GM04504 (cell line): Measurements from ENCODE around the gene SLC9A3.

Experiments used
- DNase-seq: peaks from one replicate; pipeline ENCODE4 v3.0.0-alpha.2; 2012; ENCODE audit warnings: low read depth

SLC9A3 gene

GRCh38 chr5:458547-459353, 65.5 kb downstream of the SLC9A3 start:
- DNase-seq = peak; percentile 58

- no peak for DNase-seq
Observed at GRCh38 chr5:457195-457961, 66.9 kb downstream of the SLC9A3 start.

DNA sequence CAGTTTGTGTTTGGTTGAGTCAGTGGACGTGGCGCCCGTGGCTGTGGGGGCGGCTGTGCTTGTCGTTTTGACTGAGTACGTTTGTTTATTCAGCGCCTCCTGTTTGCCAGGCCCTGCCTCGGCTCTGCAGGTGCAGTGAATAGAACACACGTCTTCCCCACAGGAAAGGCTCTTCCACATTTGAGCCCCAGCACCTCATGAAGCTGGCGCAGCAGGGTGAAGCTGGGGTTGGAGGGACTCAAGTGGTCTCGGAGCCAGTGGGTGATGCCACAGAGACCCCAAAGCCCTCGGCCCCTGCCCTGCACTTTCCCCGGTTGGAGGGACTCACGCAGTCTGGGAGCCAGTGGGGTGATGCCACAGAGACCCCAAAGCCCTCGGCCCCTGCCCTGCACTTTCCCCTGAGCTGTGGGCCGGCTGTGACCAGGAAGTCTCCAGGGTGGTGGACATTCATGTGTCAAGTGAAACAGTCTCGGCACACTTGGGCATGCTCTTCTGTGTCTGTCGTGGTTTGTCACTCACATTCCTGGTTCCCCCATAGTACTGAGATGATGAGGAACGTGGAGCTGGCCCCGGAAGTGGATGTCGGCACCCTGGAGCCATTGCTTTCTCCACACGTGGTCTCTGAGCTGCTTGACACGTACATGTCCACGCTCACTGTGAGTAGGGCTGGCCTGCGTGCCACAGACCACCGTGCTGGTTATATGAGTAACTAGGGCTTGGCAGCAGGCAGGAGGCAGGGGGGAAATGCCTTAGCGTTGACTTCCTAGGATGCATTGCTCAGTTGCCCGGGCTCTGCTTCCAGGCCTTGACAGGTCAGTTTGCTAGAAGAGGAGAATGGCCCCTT, 67.7 kb downstream of the SLC9A3 start:
- DNase-seq = no peak

DNA sequence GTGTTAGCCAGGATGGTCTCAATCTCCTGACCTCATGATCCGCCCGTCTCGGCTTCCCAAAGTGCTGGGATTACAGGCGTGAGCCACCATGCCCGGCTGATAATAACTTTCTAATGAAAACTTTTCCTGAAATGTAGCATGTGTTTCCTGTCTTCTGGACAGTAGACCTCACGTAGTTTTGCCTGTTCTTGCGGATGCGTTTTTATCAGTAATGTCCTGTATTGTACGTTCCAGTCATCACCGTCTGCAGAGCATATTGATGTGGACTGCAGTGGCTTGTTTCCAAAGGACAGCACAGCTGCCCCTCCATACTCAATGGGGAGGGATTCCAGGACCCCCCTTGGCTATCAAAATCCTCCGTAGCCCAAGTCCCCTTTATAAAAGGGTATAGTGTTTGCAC, 68.4 kb downstream of the SLC9A3 start:
- DNase-seq = no peak

DNA sequence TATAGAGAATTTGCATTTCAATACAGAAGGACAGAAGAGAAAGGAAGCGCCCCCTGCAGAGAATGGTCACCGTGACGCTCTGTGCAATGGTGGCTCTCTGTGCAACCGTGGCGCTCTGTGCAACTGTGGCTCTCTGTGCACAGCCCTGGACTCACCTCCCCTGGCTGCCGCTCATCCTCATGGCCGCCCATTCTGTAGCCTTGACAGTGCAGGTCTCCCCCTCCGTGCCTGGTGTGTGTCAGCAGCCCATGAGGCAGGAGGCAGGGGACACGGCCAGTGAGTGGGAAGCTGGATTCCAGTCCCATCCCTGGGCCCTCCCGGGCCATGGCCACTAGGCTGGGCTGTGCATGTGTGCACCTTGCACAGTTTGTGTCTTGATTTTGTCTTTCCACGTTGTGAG, 69.3 kb downstream of the SLC9A3 start:
- no peak for DNase-seq

DNA sequence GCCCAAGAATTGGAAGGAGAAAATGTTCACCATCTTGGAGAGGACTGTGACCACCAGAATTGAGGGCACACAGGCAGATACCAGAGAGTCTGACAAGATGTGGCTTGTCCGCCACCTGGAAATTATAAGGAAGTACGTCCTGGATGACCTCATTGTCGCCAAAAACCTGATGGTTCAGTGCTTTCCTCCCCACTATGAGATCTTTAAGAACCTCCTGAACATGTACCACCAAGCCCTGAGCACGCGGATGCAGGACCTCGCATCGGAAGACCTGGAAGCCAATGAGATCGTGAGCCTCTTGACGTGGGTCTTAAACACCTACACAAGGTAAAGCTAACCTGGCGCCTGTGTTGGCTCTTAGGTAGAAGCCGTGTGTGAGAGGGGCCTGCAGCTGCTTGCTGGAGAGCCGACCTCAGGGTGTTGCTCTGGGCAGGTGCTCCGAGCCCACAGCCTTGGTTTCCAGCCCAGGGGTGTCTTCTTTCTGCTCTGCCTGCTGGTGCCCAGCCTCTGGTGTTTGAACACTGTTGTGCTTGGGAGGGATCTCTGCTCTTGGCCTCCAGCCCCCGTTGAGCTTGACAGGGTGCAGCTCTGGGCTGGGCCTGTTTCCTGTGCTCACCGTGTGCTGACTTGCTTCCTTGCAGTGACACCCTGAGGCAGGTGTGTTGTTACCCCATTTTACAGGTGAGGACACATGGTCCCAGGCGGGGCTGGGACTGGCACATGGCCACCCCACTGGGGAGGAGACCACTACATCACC, 70.3 kb downstream of the SLC9A3 start:
- DNase-seq = no peak

GRCh38 chr5:452978-453710, 71.1 kb downstream of the SLC9A3 start:
- DNase-seq = no peak

DNA sequence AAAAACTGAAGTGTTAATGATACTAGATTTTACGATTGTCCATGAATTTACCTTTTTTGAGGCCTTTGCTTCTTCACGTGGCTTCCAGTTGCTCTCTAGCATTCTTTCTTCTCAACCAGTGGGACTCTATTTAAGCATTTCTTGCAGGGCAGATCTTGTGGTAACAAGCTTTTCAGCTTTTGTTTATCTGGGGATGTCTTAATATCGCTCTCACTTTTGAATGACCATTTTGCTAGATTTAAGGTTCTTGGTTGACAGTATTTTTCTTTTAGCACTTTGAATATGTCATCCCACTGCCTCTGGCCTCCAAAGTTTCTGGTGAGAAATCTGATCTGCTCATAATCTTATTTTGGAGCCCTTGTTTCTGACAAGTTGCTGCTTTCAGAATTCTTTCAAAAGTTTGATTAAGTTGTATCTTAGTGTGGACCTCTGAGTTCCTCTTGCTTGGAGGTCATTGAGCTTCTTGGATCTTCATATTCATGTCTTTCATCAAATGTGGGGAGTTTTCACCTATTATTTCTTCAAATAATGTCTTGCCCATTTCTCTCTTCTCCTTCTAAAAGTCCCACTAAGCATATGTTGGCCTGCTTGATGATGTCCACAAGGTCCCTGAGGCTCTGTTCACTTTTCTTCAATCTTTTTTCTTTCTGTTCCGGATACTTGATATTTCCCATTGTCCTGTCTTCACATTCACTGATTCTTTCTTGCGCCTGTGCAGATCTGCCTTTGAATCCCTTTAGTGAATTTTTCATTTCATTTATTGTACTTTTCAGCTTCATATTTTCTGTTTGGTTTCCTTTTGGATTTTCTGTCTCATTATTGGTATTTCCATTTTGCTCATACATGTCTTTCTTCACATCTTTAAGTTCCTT, 72.4 kb downstream of the SLC9A3 start:
- DNase-seq = no peak

DNA sequence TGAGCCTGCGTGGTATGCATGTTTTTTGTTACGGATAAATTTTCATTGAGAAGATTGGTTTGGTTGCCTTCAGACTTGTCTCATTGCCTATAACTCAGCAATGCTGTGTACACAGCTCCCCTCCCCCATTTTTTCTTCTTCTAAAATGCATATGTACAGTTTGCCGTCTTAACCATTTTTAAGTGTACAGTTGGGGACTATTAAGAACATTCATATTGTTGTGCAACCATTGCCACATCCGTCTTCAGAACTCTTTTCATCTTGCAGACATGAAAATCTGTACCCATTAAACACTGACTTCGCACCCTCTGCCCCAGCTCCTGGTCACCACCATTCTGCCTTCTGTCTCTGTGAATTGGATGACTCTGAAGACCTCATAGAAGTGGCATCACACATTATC, 75.1 kb downstream of the SLC9A3 start:
- no peak for DNase-seq

DNA sequence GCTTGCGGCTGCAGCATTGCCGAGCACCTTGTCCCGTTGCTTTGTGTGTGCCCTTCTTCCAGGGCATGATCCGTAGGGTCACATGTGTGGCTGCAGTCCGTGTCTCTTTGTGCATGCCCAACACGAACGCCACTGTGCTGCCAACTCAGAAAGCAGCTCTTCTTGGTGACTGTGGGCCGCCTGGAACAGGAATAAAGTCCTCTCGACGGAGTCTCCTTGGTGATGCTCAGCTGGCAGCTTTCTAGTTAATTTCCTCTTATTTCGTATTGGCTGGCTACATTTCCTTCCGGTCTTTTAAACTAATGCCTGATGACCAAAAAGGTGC, 75.5 kb downstream of the SLC9A3 start:
- DNase-seq = no peak

DNA sequence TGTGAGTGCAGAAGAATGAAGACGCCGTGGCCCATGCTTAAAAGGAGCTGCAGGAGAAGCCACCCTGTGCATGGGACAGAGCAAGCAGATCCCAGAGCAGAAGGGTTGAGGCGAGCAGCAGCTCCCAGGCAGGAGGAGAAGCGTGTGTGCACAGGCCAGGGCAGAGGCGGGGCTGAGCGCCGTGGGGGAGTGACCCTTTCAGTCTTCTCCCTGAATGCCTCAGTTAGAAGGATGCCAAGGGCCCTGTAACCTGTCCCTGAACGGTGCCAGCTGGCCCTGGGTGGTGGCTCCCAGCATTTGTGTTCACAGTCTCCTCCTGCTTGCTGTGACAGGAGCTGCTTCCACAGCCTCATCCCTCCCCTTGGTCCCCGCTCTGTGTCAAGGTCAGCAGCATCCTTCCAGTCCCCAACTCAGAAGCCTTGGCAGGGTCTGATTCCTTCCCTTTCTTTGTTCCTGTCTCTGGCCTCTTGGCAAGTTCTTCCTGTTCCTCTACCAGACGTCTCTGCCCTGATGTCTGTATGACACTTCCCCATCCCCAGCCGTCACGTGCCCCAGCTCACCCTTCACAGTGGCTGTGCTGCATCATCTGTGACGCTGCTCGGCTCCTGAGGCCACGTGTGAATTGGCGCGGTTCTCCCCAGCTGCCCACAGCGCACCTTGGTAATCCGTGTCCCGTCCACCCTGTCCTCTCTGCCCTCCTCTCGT, 76.0 kb downstream of the SLC9A3 start:
- DNase-seq = no peak

- DNase-seq = no peak
Observed at GRCh38 chr5:447501-447900, 76.7 kb downstream of the SLC9A3 start.

DNA sequence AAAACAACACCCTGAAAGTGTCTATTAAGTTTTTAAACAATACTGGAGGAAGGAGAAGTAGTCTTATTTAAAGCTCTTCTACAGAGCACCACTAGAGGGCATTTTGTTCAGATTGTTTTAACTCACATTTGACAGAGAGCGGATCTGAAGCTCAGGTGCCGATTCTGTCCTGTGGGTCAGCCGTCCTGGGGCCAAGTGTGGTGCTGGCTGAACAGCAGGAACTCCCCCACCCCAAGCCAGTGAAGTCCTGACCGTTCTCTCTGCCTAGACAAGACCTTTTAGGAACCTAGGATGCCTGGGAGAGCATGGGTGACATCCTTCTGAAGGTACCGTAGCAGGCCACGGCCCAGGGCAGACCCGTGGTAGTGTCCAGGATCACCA, 77.4 kb downstream of the SLC9A3 start:
- DNase-seq = no peak

DNA sequence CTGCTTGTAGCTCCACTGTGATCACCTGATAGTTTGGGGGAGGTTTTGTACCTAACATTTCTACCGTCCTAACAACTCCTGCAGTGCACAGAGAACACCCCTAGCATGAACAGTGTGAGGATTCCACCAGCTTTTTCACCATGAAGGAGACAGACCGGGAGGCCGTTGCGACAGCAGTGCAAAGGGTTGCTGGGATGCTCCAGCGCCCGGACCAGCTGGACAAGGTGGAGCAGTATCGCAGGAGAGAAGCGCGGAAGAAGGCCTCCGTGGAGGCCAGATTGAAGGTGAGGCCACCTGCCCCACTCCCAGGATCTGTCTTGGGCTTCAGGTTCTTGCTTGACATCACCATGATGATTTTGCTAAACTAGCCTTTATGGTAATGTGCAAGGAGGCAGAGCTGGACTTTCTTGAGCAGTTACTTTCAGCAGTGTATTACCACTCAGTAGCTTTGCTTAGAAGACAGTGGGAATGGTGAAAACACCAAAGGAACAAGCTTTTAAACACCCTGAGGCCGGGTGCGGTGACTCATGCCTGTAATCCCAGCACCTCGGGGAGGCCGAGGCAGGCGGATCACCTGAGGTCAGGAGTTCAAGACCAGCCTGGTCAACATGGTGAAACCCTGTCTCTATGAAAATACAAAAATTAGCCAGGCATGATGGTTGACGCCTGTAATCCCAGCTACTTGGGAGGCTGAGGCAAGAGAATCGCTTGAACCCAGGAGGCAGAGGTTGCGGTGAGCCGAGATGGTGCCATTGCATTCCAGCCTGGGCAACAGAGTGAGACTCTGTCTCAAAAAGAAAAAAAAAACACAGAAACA, 78.0 kb downstream of the SLC9A3 start:
- no peak for DNase-seq

GRCh38 chr5:445591-445990, 78.7 kb downstream of the SLC9A3 start:
- DNase-seq = no peak

DNA sequence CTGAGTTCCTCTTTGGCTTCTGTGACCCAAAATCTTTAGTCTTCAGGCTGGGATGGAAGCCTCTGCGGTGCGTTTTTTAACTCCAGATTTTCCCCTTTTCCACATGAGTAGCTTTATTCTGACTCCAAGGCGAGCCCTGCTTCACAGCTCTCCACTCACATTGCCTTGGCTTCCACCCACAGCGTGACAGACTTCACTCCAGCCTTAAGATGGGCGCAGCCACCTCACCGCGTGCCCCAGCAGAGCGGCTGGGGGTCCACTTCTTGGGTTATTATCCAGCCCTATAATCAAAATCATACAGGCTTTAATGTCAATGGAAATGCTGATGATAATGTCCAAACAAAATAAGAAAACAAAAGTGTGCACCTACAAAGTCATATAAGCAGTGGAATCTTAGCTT, 80.0 kb downstream of the SLC9A3 start:
- no peak for DNase-seq

DNA sequence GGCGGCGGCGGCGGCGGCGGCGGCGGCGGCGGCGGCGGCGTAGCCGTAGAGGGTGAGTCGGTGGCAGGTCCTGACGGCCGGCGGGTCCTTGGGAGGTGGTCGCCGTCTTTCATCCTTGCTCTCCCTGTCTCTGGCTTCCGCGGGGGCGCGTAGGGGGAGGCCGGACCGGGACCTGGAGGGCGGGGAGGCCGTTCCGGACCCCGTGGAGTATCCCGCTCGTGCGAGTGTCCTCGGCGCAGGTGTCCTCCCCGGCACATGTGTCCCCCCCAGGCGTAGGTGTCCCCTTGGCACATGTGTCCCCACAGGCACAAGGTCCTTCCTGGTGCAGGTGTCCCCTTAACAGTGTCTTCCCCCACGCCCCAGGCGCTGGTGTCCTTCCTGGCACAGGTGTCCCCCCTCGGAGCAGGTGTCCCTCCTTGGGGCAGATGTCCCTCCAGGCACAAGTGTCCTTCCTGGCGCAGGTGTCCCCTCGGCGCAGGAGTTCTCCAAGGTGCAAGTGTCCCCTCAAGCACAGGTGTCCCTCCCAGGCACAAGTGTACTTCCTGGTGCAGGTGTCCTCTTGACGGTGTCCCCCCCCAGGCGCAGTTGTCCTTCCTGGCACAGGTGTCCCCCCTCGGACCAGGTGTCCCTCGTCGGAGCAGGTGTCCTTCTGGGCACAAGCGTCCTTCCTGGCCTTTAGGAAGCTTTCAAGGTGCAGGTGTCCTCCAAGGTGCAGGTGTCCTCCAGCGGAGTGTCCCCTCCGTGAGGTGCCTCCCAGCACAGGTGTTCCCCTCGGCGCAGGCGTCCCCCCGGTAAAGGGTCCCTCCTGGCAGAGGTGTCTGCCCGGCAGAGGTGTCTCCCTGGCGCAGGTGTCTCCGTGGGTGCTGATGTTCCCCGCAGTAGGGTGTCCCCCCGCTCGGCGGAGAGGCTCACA, 80.8 kb downstream of the SLC9A3 start:
- no peak for DNase-seq
